ENCODE measurements around the gene DNAH10.

DNAH10 gene

GRCh38 chr12:123983822-123984485 lies 221.9 kb downstream of the DNAH10 start:
- WGBS (ENCODE audit: insufficient coverage), result 74% methylated on average over 7 of the region's 7 CpGs
- H3K4me1 ChIP-seq (ENCODE audit: control extremely low read depth in 1 of 4, control insufficient read depth in 4 of 4, insufficient read depth in 4 of 4, low read length in 3 of 4), result no peaks in the 10 kb centered on the region
- no peaks in the 10 kb centered on the region for H3K9me3 ChIP-seq (ENCODE audit: control extremely low read depth in 1 of 5, control insufficient read depth in 4 of 5, insufficient read depth in 2 of 5, low read depth in 1 of 5, low read length in 4 of 5)
- ChIA-PET CTCF (interaction anchor here (0.6 to 6.1 kb wide), 14 partner anchors 13 to 352 kb away, joined by 3 to 43 read pairs (median 3); no protein-coding TSS in a partner anchor), POLR2A (no interaction called here)
- no peak overlapping the region for H3K27ac ChIP-seq (ENCODE audit: insufficient read depth in 1 of 2, low read depth in 1 of 2, low read length in 2 of 2, poor library complexity in 1 of 2, severe bottlenecking in 2 of 2)
- no peak overlapping the region for H3K4me3 ChIP-seq (ENCODE audit: control insufficient read depth in 1 of 7, extremely low read depth in 1 of 7, insufficient read depth in 4 of 7, low read depth in 2 of 7, low read length in 6 of 7)
- H3K36me3 ChIP-seq (ENCODE audit: control insufficient read depth in 4 of 4, insufficient read depth in 4 of 4, low read length in 3 of 4), result peaks cover 5 to 14% (median 10%) of the 10 kb centered on the region in 4 experiments
- no peaks in the 10 kb centered on the region for H3K27me3 ChIP-seq (replicated peaks in 2 of 5; ENCODE audit: control insufficient read depth in 4 of 5, insufficient read depth in 5 of 5, low read length in 4 of 5)
- DNase-seq, result peak; percentile 68 to 87 (median 84)

- H3K4me1 ChIP-seq (ENCODE audit: control extremely low read depth in 1 of 4, control insufficient read depth in 4 of 4, insufficient read depth in 4 of 4, low read length in 3 of 4), result peaks cover 0 to 3% (median under 1%) of the 10 kb centered on the region in 4 experiments
- no peaks in the 10 kb centered on the region for H3K9me3 ChIP-seq (ENCODE audit: control extremely low read depth in 1 of 5, control insufficient read depth in 4 of 5, insufficient read depth in 2 of 5, low read depth in 1 of 5, low read length in 4 of 5)
- CTCF ChIA-PET, result interaction anchor here (0.6 to 6.1 kb wide), 9 partner anchors 12 to 353 kb away, joined by 3 to 43 read pairs (median 4); partner anchors contain the start of gene CCDC92
- H3K27ac ChIP-seq (ENCODE audit: insufficient read depth in 1 of 2, low read depth in 1 of 2, low read length in 2 of 2, poor library complexity in 1 of 2, severe bottlenecking in 2 of 2), result no peak overlapping the region
- H3K27me3 ChIP-seq (replicated peaks in 2 of 5; ENCODE audit: control insufficient read depth in 4 of 5, insufficient read depth in 5 of 5, low read length in 4 of 5), result no peaks in the 10 kb centered on the region
- 100% methylated on average over 3 of the region's 4 CpGs for WGBS (ENCODE audit: insufficient coverage)
- DNase-seq, result no peak
- H3K4me3 ChIP-seq (ENCODE audit: control insufficient read depth in 1 of 7, extremely low read depth in 1 of 7, insufficient read depth in 4 of 7, low read depth in 2 of 7, low read length in 6 of 7), result no peak overlapping the region
- peaks cover 5 to 20% (median 14%) of the 10 kb centered on the region in 4 experiments for H3K36me3 ChIP-seq (ENCODE audit: control insufficient read depth in 4 of 4, insufficient read depth in 4 of 4, low read length in 3 of 4)
- POLR2A ChIA-PET, result no interaction called here
Observed at GRCh38 chr12:123984903-123985302, 222.8 kb downstream of the DNAH10 start.
